ENCODE results near the gene CITED4. TPM values are rescaled to one million over a fixed set of nuclear protein-coding genes. Genes with fewer than 3 reads are reported as not detected.

CITED4 gene
- total RNA-seq, 2 experiments from 2014 or later, result 2.4 TPM

- H3K4me3 Mint-ChIP-seq, result no peak overlapping the region
- CTCF ChIA-PET, result interaction anchor here (0.7 to 5.8 kb wide), 5 partner anchors 15 to 104 kb away, joined by 3 to 115 read pairs (median 3); partner anchors contain the start of gene CITED4
- peaks cover 12% of the 10 kb centered on the region for H3K4me1 Mint-ChIP-seq (ENCODE audit: low read depth)
- H3K27me3 Mint-ChIP-seq (ENCODE audit: low read depth), result no peaks in the 10 kb centered on the region
- no peak for DNase-seq
- intact Hi-C loops (cut with micrococcal nuclease), result loop anchor here (5.0 kb wide), 1 partner anchor 705 kb away; no protein-coding TSS in a partner anchor
- H3K27ac Mint-ChIP-seq, result no peak overlapping the region
- no peaks in the 10 kb centered on the region for H3K36me3 Mint-ChIP-seq (ENCODE audit: low read depth)
- peaks cover 5% of the 10 kb centered on the region for H3K9me3 Mint-ChIP-seq
Measured at GRCh38 chr1:40847023-40847745, 15.0 kb downstream of the CITED4 start.

- peaks cover 17% of the 10 kb centered on the region for H3K4me1 Mint-ChIP-seq (ENCODE audit: low read depth)
- CTCF ChIA-PET, result interaction anchor here (5.8 kb wide), 1 partner anchor 71 kb away, joined by 115 read pairs; no protein-coding TSS in a partner anchor
- no peak overlapping the region for H3K4me3 Mint-ChIP-seq
- DNase-seq, result no peak
- no peaks in the 10 kb centered on the region for H3K36me3 Mint-ChIP-seq (ENCODE audit: low read depth)
- no peaks in the 10 kb centered on the region for H3K27me3 Mint-ChIP-seq (ENCODE audit: low read depth)
- intact Hi-C loops (cut with micrococcal nuclease), result loop anchor here (5.0 kb wide), 1 partner anchor 704 kb away; no protein-coding TSS in a partner anchor
- peaks cover 5% of the 10 kb centered on the region for H3K9me3 Mint-ChIP-seq
- no peak overlapping the region for H3K27ac Mint-ChIP-seq
Measured at GRCh38 chr1:40845895-40846294, 16.3 kb downstream of the CITED4 start.

GRCh38 chr1:40844887-40845878 is 17.0 kb downstream of the CITED4 start:
- no peak for DNase-seq
- H3K9me3 Mint-ChIP-seq, result peaks cover 5% of the 10 kb centered on the region
- H3K4me1 Mint-ChIP-seq (ENCODE audit: low read depth), result peaks cover 24% of the 10 kb centered on the region
- H3K4me3 Mint-ChIP-seq, result no peak overlapping the region
- intact Hi-C loops (cut with micrococcal nuclease), result loop anchor here (5.0 kb wide), 1 partner anchor 703 kb away; no protein-coding TSS in a partner anchor
- H3K27ac Mint-ChIP-seq, result no peak overlapping the region
- H3K36me3 Mint-ChIP-seq (ENCODE audit: low read depth), result no peaks in the 10 kb centered on the region
- CTCF ChIA-PET, result interaction anchor here (0.8 to 1.8 kb wide), 4 partner anchors 11 to 220 kb away, joined by 3 to 8 read pairs (median 4); no protein-coding TSS in a partner anchor
- H3K27me3 Mint-ChIP-seq (ENCODE audit: low read depth), result no peaks in the 10 kb centered on the region

GRCh38 chr1:40844079-40844478 is 18.1 kb downstream of the CITED4 start:
- peaks cover 31% of the 10 kb centered on the region for H3K4me1 Mint-ChIP-seq (ENCODE audit: low read depth)
- CTCF ChIA-PET, result interaction anchor here (0.8 to 1.8 kb wide), 3 partner anchors 69 to 219 kb away, joined by 3 to 8 read pairs (median 3); no protein-coding TSS in a partner anchor
- no peak overlapping the region for H3K27ac Mint-ChIP-seq
- intact Hi-C loops (cut with micrococcal nuclease), result no loop called here
- H3K27me3 Mint-ChIP-seq (ENCODE audit: low read depth), result no peaks in the 10 kb centered on the region
- H3K9me3 Mint-ChIP-seq, result peaks cover 5% of the 10 kb centered on the region
- no peak overlapping the region for H3K4me3 Mint-ChIP-seq
- H3K36me3 Mint-ChIP-seq (ENCODE audit: low read depth), result no peaks in the 10 kb centered on the region
- DNase-seq, result no peak

- H3K4me1 Mint-ChIP-seq (ENCODE audit: low read depth), result peaks cover 32% of the 10 kb centered on the region
- H3K27ac Mint-ChIP-seq, result no peak overlapping the region
- H3K36me3 Mint-ChIP-seq (ENCODE audit: low read depth), result no peaks in the 10 kb centered on the region
- no peaks in the 10 kb centered on the region for H3K27me3 Mint-ChIP-seq (ENCODE audit: low read depth)
- H3K4me3 Mint-ChIP-seq, result no peak overlapping the region
- H3K9me3 Mint-ChIP-seq, result peaks cover 5% of the 10 kb centered on the region
- CTCF ChIA-PET, result interaction anchor here (1.0 kb wide), 1 partner anchor 11 kb away, joined by 3 read pairs; no protein-coding TSS in a partner anchor
- no peak for DNase-seq
- intact Hi-C loops (cut with micrococcal nuclease), result no loop called here
Measured at GRCh38 chr1:40842691-40843090, 19.5 kb downstream of the CITED4 start.

GRCh38 chr1:40842207-40842606 is 20.0 kb downstream of the CITED4 start:
- intact Hi-C loops (cut with micrococcal nuclease), result no loop called here
- H3K4me1 Mint-ChIP-seq (ENCODE audit: low read depth), result peaks cover 32% of the 10 kb centered on the region
- H3K36me3 Mint-ChIP-seq (ENCODE audit: low read depth), result no peaks in the 10 kb centered on the region
- H3K27me3 Mint-ChIP-seq (ENCODE audit: low read depth), result no peaks in the 10 kb centered on the region
- H3K27ac Mint-ChIP-seq, result no peak overlapping the region
- H3K9me3 Mint-ChIP-seq, result peaks cover 5% of the 10 kb centered on the region
- DNase-seq, result no peak
- H3K4me3 Mint-ChIP-seq, result no peak overlapping the region
- CTCF ChIA-PET, result interaction anchor here (0.7 to 1.0 kb wide), 3 partner anchors 11 to 110 kb away, joined by 3 to 6 read pairs (median 4); no protein-coding TSS in a partner anchor

- CTCF ChIA-PET, result interaction anchor here (0.7 to 1.2 kb wide), 3 partner anchors 68 to 111 kb away, joined by 4 to 6 read pairs (median 5); no protein-coding TSS in a partner anchor
- Mint-ChIP-seq H3K4me3 (no peak overlapping the region), H3K36me3 (ENCODE audit: low read depth) (no peaks in the 10 kb centered on the region), H3K9me3 (peaks cover 5% of the 10 kb centered on the region), H3K27me3 (ENCODE audit: low read depth) (no peaks in the 10 kb centered on the region), H3K4me1 (ENCODE audit: low read depth) (peaks cover 32% of the 10 kb centered on the region), H3K27ac (no peak overlapping the region)
- no peak for DNase-seq
- intact Hi-C loops (cut with micrococcal nuclease), result loop anchor here (2.0 kb wide), 1 partner anchor 67 kb away; no protein-coding TSS in a partner anchor
Measured at GRCh38 chr1:40841602-40842001, 20.6 kb downstream of the CITED4 start.

GRCh38 chr1:40840526-40841323 is 21.4 kb downstream of the CITED4 start:
- H3K27me3 Mint-ChIP-seq (ENCODE audit: low read depth), result no peaks in the 10 kb centered on the region
- H3K27ac Mint-ChIP-seq, result no peak overlapping the region
- no peaks in the 10 kb centered on the region for H3K36me3 Mint-ChIP-seq (ENCODE audit: low read depth)
- H3K9me3 Mint-ChIP-seq, result peaks cover 5% of the 10 kb centered on the region
- CTCF ChIA-PET, result interaction anchor here (0.8 to 1.2 kb wide), 2 partner anchors 67 to 112 kb away, joined by 3 to 5 read pairs; no protein-coding TSS in a partner anchor
- no peak for DNase-seq
- H3K4me1 Mint-ChIP-seq (ENCODE audit: low read depth), result peaks cover 32% of the 10 kb centered on the region
- intact Hi-C loops (cut with micrococcal nuclease), result loop anchor here (2.0 kb wide), 1 partner anchor 66 kb away; no protein-coding TSS in a partner anchor
- H3K4me3 Mint-ChIP-seq, result no peak overlapping the region

- H3K27me3 Mint-ChIP-seq (ENCODE audit: low read depth), result no peaks in the 10 kb centered on the region
- no peak overlapping the region for H3K27ac Mint-ChIP-seq
- intact Hi-C loops (cut with micrococcal nuclease), result loop anchor here (2.0 kb wide), 1 partner anchor 65 kb away; no protein-coding TSS in a partner anchor
- CTCF ChIA-PET, result interaction anchor here (0.6 kb wide), 1 partner anchor 177 kb away, joined by 4 read pairs; no protein-coding TSS in a partner anchor
- H3K4me1 Mint-ChIP-seq (ENCODE audit: low read depth), result peaks cover 28% of the 10 kb centered on the region
- H3K36me3 Mint-ChIP-seq (ENCODE audit: low read depth), result no peaks in the 10 kb centered on the region
- H3K4me3 Mint-ChIP-seq, result no peak overlapping the region
- H3K9me3 Mint-ChIP-seq, result peaks cover 5% of the 10 kb centered on the region
- no peak for DNase-seq
Measured at GRCh38 chr1:40839943-40840335, 22.2 kb downstream of the CITED4 start.

- H3K4me3 Mint-ChIP-seq, result no peak overlapping the region
- H3K27ac Mint-ChIP-seq, result no peak overlapping the region
- CTCF ChIA-PET, result interaction anchor here (0.6 kb wide), 1 partner anchor 176 kb away, joined by 4 read pairs; no protein-coding TSS in a partner anchor
Measured at GRCh38 chr1:40838980-40839942, 22.9 kb downstream of the CITED4 start.

More at GRCh38 chr1:40838980-40839942, 22.9 kb downstream of the CITED4 start:
- intact Hi-C loops (cut with micrococcal nuclease), result no loop called here
- H3K4me1 Mint-ChIP-seq (ENCODE audit: low read depth), result peaks cover 25% of the 10 kb centered on the region
- no peak for DNase-seq
- H3K9me3 Mint-ChIP-seq, result peaks cover 5% of the 10 kb centered on the region
- no peaks in the 10 kb centered on the region for H3K36me3 Mint-ChIP-seq (ENCODE audit: low read depth)
- no peaks in the 10 kb centered on the region for H3K27me3 Mint-ChIP-seq (ENCODE audit: low read depth)
